GM19238 (cell line): ENCODE data around the gene TMEM86A.
A peak's percentile ranks its signal among the peaks of the same experiment; 100 is the strongest.
"Not testable (repeated sequence)": the region's sequence is repeated elsewhere in the genome, so short reads cannot be mapped to it uniquely, and the experiment has no call there.

Experiments
- DNase-seq: peaks from one replicate; pipeline ENCODE4 v3.0.0; 2011; ENCODE audit warnings: low spot score; ENCODE audit not compliant: insufficient read length

Gene TMEM86A, protein sequence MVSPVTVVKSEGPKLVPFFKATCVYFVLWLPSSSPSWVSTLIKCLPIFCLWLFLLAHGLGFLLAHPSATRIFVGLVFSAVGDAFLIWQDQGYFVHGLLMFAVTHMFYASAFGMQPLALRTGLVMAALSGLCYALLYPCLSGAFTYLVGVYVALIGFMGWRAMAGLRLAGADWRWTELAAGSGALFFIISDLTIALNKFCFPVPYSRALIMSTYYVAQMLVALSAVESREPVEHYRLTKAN

DNA sequence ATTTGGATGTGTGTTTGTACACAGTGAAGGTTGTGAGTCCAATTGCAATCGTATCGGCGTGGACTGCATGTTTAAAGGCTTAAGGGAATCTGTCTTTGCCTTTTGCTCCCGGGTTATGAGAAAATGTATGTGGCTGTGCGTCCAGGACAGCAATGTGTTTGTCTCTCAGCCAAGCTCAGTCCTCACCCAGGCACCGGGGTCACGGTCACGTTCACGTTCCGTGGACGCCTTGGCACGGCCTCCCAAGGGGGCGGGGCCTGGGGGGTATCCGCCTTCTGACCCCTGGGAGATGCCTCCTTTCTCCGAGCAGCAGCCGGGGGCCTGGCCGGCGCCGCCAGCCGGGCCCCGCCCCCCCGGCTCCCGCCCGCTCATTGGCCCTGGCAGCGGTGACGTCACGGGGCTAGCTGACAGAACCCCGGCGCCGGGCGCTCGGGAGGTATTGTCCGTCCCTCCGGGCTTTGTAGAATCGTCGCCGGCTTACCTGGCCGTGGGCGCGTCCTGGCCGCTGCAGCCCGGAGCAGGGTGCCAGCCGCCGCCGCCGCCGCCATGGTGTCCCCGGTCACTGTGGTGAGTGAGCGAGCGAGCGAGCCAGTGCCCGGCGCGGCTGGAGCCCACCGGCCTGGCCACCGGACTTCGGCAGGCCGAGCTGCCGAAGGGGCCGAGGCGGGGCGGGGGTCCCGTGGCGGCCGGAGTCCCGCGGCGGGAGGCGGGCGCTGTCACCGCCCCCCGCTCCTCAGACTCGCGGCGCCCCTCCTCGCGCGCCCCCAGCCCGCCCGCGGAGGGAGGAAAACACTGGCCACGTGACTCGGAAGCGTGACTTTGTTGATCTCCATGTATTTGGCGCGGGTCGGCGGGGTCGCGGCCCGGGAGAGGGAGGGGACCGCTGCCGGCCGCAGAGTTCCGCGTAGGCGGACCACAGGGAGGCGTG is at the start of gene TMEM86A:
TSS of gene TMEM86A (plus strand) at position 439 of the 928 bp plus-strand sequence. CDS start at position 547, 108 bp downstream.
- DNase-seq = peak; percentile 91

DNA sequence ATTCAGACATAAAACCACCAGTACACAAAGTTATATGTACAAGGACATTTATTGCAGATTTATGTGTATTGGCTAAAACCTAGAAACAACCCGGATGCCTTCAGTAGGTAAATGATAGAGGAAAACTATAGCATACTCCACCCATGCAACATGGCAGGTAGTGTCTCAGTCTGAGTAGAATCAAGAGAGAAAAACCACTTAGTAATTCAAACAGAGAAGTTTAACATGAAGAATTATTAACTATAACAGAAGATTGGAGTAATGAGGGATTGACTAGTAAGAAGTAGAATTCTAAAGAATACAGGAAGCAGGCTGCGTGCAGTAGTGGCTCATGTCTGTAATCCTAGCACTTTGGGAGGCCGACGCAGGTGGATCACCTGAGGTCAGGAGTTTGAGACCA is 48.2 kb upstream of the TMEM86A start:
- DNase-seq = no peak

DNA sequence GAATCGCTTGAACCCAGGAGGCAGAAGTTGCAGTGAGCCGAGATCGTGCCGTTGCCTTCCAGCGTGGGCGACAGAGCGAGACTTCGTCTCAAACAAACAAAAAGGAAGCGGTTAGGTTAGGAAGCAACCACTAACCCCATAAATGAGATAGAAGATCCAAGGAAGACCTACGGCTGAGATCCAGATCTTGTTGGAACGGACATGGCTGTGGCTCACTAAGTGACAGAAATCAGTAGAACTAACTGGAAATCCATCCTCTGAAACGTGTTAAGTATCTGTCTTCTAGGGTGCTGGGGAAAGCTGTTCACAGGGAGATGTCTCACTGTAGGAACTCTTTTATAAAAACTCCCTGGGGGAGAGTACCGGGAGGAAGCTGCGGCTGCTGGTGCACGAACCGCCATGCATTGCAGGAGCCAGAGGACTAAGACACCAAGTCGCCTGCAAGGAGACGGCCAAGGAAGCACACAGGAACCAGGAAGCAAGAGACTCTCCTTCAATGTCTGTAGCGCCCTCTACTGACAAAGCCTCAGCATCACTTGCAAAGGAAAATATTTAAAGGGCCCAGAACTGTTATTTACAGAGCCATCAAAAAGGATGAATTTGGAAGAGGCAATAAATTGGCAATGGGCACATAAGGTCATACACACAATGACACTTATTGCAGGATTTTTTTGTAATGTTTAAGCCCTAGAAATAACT is 47.6 kb upstream of the TMEM86A start:
- peak; percentile 31 for DNase-seq

DNA sequence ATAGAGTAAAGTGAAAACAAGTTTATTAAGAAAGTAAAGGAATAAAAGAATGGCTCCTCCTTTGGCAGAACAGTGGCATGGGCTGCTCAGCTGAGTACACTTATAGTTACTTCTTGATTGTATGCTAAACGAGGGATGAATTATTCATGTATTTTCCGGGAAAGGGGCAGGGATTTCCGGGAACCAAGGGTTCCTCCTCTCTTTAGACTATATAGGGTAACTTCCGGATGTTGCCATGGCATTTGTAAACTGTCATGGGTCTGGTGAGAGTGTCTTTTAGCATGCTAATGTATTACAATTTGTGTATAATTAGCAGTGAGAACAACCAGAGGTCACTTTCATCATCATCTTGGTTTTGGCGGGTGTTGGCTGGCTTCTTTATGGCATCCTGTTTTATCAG is 40.9 kb upstream of the TMEM86A start:
- DNase-seq = no peak

DNA sequence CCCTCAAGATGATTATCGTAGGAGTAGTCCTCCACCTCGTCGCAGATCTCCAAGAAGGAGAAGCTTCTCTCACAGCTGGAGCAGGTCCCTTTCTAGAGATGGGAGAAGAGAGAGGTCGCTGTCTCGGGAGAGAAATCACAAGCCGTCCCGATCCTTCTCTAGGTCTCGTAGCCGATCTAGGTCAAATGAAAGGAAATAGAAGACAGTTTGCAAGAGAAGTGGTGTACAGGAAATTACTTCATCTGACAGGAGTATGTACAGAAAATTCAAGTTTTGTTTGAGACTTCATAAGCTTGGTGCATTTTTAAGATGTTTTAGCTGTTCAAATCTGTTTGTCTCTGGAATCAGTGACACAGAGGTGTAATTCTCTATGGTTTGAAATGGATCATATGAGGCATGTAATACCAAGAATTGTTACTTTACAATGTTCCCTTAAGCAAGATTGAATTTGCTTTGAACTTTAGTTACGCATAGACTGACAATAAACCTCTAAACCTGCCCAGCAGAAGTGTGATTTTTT is 33.2 kb upstream of the TMEM86A start:
- DNase-seq = not testable (repeated sequence)

DNA sequence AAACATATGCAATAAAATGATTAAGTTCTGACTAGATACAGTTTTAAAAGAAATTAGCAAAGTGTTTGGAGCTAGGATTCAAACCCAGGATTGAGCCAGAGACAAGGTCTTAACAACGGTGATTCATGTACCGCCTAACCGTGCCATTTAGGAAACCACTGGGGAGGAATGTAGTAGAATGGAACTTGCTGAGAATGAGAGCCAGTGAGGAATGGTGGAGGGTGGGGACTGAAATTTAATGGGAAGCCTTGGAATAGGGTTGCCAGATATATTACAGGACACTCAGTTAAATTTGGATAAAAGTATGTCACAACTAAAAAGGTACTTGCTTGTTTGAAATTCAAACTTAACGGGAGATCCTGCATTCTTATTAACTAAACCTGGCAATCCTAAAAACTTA is 30.4 kb upstream of the TMEM86A start:
- no peak for DNase-seq

DNA sequence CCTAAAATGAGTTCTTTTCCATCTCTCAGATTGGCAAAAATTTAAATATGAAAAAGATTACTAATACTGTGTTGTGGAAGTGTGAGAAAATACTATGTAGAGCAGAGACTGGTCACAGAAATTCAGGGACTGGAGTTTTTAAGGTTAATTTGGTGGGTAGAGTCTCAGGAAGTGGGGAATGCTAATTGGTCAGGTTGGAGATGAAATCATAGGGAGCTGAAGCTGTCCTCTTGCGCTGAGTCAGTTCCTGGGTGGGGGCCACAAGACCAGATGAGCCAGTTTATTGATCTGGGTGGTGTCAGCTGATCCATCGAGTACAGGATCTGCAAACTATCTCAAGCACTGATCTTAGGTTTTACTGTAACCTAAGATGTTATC is 29.4 kb upstream of the TMEM86A start:
- no peak for DNase-seq

DNA sequence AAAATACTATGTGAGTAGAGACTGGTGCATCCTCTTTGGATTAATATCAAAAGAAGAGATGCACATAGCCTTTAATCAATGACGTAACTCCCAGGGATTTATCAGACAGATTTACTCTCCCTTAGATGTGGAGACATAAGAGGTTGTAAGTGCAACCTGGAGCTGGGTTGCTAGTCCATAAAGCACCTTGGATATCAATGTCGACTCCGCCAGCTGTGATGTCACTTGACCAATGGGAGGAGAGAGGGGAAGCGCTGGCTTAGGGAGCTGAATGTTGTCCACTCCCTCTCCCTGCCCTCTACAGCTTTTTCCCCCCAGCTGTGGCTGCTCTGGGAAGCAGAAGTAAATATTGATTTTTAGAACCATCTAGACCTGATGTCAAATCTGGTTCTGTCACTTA is 28.9 kb upstream of the TMEM86A start:
- DNase-seq = no peak

DNA sequence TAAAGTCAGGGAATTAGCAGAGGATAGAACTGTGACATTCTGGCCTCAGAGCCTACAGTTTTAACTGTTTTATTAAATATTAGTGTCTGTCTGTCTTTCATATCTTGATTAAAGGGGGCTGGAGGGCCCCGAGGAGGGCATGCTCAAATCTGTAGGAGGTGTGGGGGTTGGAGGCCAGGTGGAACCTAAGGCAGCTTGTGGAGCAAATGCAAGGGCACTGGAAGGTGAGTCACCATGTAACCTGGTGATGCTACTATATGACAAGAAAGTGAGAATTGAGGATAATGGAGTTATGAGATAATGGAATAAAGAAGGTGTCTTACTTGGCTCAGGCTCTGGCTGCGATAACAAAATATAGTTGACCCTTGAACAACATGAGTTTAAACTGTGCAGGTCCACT is 27.3 kb upstream of the TMEM86A start:
- no peak for DNase-seq

DNA sequence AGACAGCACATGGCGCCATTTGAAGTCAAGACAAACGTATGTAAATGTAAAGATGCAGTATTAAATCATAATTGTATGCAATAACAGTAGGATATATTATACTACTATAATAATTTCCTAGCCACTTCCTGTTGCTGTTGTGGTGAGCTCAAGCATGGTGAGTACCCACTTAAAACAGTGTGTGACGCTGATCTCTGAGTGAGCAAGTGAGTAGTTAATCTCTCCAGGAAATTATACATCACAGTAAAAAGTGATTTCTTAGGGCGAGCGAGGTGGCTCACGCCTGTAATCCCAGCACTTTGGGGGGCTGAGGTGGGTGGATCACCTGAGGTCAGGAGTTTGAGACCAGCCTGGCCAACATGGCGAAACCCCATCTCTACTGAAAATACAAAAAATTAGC is 26.4 kb upstream of the TMEM86A start:
- not testable (repeated sequence) for DNase-seq

DNA sequence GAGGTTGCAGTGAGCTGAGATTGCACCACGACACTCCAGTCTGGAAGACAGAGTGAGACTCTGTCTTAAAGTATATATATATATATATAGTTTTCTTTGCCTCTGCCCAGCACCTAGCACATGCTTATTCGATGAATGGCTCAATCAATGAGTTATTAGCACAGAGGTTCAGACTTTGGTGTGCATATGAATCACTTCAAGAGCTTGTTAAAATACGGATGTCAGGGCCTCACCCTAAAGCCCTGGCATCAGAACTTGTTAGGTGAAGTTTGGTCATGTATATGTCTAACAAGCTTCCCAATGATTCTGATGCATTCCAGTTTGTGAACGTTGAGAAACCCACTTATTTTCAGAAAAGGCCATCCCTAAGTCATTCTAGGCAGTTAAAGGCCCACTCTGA is 21.8 kb upstream of the TMEM86A start:
- DNase-seq = no peak

DNA sequence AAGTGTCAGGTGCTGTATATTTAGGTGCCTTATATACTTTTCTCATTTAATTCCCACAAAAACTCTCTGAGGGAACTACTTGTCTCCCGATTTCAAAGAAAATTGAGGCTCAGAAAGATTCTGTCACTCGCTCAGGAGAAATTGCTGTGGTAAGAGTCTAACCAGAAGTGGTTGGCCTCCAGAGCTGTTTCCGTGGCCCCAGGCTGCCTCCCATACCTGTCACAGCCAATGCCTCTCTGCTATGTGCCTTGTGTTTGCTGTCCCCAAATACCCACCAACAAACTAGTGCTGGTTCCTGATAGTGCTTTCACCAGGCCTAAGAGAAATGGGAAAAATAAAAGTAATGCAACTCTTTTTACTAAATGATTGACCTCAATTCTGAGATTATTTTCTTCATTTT is 21.0 kb upstream of the TMEM86A start:
- DNase-seq = no peak

DNA sequence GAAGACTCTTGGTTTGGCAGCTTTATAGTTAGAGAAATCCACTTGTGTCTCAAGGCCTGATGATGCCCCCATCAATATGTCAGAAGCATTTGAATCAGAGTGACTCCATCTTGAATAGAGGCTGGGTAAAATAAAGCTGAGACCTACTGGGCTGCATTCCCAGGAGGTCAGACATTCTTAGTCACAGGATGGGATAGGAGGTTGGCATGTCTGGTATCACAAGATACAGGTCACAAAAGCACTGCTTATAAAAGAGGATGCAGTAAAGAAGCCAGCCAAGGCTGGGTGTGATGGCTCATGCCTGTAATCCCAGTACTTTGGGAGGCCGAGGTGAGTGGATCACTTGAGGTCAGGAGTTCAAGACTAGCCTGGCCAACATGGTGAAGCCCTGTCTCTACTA is 16.6 kb upstream of the TMEM86A start:
- not testable (repeated sequence) for DNase-seq

DNA sequence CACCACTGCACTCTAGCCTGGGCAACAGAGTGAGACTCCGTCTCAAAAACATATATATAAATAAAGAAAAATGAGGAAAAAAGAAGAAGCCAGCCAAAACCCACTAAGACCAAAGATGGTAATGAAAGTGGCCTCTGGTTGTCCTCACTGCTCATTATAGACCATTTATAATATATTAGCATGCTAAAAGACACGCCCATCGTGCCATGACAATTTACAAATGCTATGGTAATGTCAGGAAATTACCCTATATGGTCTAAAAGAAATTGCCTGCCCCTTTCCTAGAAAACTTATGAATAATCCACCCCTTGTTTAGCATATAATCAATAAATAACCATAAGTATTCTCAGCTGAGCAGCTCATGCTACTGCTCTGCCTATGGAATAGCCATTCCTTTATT is 16.1 kb upstream of the TMEM86A start:
- no peak for DNase-seq

DNA sequence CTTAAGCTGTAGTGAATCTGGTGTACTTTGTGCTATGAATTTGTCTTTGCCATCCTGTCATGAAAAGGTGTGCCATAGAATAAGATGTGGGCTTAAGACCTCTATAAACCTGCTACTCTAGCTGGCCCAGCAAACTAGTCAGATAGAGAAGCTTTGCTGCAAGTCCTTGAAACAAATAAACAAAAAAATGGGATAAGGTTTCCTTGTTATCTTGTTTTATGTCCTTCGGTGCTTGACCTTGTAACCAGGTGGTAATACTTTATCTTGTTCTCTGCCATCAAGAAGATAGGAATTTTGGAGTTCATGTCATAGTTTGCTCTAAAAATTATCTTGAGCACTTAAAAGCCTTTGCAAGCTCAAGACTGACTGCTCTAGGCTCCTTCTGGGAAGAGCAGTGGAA is 14.3 kb upstream of the TMEM86A start:
- DNase-seq = no peak

DNA sequence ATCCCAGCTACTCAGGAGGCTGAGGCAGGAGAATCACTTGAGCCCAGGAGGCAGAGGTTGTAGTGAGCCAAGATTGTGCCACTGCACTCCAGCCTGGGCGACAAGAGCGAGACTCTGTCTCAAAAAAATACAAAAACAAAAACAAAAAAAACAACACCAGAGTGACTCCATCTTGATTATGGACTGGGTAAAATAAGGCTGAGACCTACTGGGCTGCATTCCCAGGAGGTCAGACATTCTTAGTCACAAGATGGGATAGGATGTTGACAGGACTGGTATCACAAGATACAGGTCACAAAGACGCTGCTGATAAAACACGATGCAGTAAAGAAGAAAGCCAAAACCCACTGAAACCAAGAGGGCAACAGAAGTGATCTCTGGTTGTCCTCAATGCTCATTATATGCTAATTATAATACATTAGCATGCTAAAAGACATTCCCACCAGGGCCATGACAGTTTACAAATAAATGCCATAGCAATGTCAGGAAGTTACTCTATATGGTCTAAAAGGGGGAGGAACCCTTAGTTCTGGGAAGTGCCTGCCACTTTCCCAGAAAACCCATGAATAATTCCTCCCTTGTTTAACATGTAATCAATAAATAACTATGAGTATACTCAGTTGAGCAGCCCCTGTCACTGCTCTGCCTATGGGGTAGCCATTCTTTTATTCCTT is 7.0 kb upstream of the TMEM86A start:
- DNase-seq = not testable (repeated sequence)

DNA sequence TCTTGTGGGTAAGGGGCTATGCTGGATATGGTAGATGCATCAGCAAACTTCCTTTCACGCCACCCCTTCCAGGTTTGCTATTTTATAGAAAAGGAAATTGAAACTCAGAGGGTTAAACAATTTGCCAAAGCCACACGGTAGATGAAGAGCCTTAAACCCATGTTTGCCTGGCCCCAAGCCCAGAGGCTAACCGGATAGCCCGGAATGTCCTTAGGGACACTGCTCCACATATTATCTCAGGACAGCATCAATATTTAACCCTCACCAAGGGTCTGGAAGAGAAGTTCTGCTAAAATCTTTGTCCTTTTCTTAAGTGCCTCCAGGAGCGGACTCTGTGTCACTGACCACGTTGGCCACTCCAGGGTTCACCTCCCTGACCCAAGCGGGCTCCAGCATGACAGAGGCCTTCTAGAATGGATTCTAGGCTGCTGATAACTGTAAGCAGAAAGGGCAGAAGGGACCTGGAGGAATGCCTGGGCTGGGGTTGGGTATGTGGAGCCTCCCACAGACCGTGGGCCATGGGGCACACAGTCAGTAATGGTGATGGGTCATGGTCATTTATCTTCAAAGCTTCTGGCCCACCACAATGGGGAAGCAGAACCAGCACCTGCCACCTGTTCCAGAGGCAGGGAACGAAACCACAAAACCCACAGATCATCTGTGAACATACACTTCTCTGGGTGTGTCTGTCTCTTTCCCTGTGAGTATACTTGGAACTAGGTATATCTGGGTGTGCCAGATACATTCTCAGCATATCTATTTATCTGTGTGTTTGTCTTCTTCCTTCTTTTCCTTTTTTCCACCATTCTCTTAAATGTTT is 5.4 kb upstream of the TMEM86A start:
- DNase-seq = no peak

DNA sequence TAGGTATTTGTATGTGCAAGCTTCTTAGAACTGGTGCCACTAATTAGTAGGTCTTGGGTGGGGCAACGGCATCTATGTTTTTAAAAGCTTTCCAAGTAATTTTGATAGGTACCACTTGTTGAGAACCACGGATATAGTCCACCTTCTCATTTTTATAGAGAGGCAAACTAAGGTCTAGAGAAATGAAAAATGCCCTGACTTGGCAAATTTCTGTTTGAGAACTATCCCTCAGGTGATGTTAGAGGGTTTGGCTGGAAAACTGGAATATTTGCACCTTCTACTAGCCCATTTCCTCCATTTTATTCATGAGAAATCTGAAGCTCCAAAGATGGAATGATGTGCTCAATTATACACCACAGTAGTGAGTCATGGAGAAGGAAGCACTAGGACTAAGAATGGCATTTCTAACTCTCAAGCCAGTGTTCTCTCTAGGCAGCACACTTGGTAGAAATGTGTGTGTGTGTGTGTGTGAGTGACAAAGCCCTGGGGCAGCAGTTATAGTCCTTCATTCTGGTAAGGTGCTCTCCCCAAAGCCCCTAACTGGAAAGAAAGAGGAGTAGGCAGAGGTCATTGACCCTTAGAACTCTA is 1.8 kb upstream of the TMEM86A start:
- no peak for DNase-seq

DNA sequence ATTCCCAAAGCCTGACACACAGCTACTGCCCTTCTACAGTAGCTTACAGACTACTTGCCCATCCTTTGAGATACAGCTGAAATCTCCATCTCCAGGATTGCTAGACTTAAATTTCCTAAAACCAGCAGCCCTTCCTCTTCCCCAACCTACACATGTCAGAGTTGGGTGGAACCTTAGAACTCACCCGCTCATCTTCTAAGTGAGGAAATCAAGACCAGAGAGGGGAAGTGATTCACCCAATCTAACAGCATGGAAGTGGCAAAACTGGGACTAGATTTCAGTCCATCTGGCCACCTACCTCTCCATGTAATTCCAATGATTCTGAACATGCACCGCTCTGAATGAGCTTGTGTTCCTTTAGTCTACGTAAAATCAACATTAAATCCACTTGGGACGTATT is 1.0 kb upstream of the TMEM86A start:
- no peak for DNase-seq

DNA sequence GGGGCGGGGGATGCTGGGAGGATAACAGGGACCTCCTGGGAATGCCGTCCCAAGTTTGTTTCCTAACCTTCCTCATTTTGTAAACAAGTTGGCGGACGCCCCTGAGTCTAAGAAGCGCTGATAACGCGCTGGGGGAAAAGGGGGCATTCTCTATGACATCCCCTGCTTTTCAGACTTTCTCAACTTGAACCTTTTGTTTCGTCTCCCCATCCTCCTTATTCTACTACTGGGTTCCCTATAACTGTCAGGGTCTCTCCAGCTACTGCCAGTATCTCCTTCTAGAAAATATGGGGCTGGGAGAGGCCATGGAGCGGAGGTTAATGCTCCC is 654 bp downstream of the TMEM86A start:
- no peak for DNase-seq
